Upper lobe of left lung (tissue), 6 donors: Measurements from ENCODE around the gene GABBR2. TPM values are rescaled to one million over a fixed set of nuclear protein-coding genes. Genes with fewer than 3 reads are reported as not detected.

Experiments
- ATAC-seq, 2 donors: fragments of 200-7000 bp; cut with Tn5 transposase; one replicate each; pipeline ENCODE4 v1.9.1; 2022; ENCODE audit warnings: mild to moderate bottlenecking in 2 of 2, moderate library complexity in 2 of 2; ENCODE audit not compliant: low FRiP score in 2 of 2
- DNase-seq, 2 donors: peaks; one replicate each; pipeline ENCODE4 v3.0.0-alpha.2; 2019 to 2020
- H3K27ac ChIP-seq, 4 donors: fragments of 200-600 bp; sonication (generic); one replicate each; pipeline ENCODE4 v1.5.1; 2016 to 2019
- H3K27me3 ChIP-seq, 4 donors: fragments of 200-600 bp; sonication (generic); one replicate each; pipeline ENCODE4 v1.5.1; 2017 to 2019
- H3K36me3 ChIP-seq, 4 donors: fragments of 200-600 bp; sonication (generic); one replicate each; pipeline ENCODE4 v1.5.1; 2016 to 2019
- H3K4me1 ChIP-seq, 4 donors: fragments of 200-600 bp; sonication (generic); one replicate each; pipeline ENCODE4 v1.5.1; 2018 to 2019
- H3K4me3 ChIP-seq, 4 donors: fragments of 200-600 bp; sonication (generic); one replicate each; pipeline ENCODE4 v1.5.1; 2017 to 2019; ENCODE audit warnings: mild to moderate bottlenecking in 2 of 4, moderate library complexity in 1 of 4
- H3K9me3 ChIP-seq, 4 donors: fragments of 200-600 bp; sonication (generic); one replicate each; pipeline ENCODE4 v1.5.1; 2018 to 2019
- EP300 ChIP-seq, 4 donors: sonication (generic); formaldehyde crosslinking; IDR thresholded peaks; one replicate each; pipeline ENCODE4 v1.5.1; 2017; ENCODE audit warnings: antibody characterized with exemption in 4 of 4, control low read depth in 2 of 4
- POLR2A ChIP-seq, 4 donors: fragments of 450-650 bp; IDR thresholded peaks; one replicate each; pipeline ENCODE4 v1.5.1; 2016 to 2017; ENCODE audit warnings: antibody characterized with exemption in 4 of 4, mild to moderate bottlenecking in 2 of 4
- POLR2AphosphoS5 ChIP-seq, 2 donors: sonication (generic); formaldehyde crosslinking; IDR thresholded peaks; one replicate each; pipeline ENCODE4 v1.5.1; 2017; ENCODE audit warnings: antibody characterized with exemption in 2 of 2
- WGBS, 2 donors: methylation state at CpG; one replicate each; pipeline ENCODE4 v1.1.5; 2017 to 2018; 5-methylcytosine and 5-hydroxymethylcytosine counted together
- total RNA-seq, 6 donors: library from RNA; depleted of rRNA in 4 of 6; stranded (reverse); fragments of >200 nt in 4 of 6; gene quantifications; one replicate each; pipeline versions ENCODE4 v1.1.0 to v1.2.1, GENCODE V29; 2016 to 2021
- TF ChIP-seq, protein P1 (sequence below), 6 experiments: fragments of 450-650 bp in 4 of 6; fragments of 200-600 bp in 2 of 6; sonication (generic) in 2 of 6; IDR thresholded peaks; one replicate each; pipeline ENCODE4 v1.5.1; 2016 to 2019; ENCODE audit warnings: antibody characterized with exemption in 6 of 6
- donor health status: DM: no; HTN: no; CAD: no; lungs with moderate emphysema.
- donor health status: DM: no; HTN: yes; CAD: no; lungs with severe emphysema.

The GABBR2 gene
- total RNA-seq, 6 donors from 2014 or later, result 0.15 to 1.00 (median 0.81) TPM; not detected in 1

DNA sequence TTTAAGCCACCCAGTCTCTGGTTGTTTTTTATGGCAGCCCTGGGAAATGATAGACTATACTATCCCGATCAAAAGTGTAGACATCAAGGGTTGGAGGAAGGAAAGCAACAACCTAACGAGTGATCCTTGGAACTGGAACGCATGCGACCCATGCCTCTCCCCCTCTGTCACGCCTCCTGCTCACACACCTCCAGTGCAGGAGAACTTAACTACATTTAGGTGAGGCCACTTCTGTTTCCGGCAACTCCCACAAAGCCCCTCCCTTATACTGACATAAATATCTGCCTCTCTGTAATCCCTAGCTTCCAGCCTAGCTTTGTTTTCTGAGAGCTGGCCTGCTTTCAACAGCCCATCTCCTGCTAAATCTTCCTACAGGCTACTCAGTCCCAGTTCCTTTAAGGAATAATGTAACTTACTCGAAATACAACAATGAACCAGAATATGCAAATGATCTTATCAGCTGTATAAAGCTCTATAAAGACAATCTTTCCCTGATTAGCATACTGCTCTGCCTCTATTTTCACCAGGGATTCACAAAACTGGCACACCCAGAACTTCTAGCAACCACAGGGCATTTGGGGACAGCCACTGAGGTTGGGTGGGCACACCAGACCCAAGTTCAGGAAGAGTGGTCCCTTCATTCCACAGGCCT is 73.9 kb downstream of the GABBR2 start:
- Histone ChIP-seq H3K27me3 (no peaks in the 10 kb centered on the region), H3K27ac (no peak overlapping the region), H3K4me3 (no peak overlapping the region), H3K4me1 (no peaks in the 10 kb centered on the region), H3K9me3 (no peaks in the 10 kb centered on the region), H3K36me3 (no peaks in the 10 kb centered on the region)
- ATAC-seq (no peak), DNase-seq (no peak)
- whole genome bisulfite sequencing, 2 donors, result 82 to 90% methylated on average over 7 of the region's 7 CpGs
- no peak for TF ChIP-seq POLR2AphosphoS5 (IDR thresholded peaks at IDR 0.05)
- TF ChIP-seq, protein P1, sequence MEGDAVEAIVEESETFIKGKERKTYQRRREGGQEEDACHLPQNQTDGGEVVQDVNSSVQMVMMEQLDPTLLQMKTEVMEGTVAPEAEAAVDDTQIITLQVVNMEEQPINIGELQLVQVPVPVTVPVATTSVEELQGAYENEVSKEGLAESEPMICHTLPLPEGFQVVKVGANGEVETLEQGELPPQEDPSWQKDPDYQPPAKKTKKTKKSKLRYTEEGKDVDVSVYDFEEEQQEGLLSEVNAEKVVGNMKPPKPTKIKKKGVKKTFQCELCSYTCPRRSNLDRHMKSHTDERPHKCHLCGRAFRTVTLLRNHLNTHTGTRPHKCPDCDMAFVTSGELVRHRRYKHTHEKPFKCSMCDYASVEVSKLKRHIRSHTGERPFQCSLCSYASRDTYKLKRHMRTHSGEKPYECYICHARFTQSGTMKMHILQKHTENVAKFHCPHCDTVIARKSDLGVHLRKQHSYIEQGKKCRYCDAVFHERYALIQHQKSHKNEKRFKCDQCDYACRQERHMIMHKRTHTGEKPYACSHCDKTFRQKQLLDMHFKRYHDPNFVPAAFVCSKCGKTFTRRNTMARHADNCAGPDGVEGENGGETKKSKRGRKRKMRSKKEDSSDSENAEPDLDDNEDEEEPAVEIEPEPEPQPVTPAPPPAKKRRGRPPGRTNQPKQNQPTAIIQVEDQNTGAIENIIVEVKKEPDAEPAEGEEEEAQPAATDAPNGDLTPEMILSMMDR (IDR thresholded peaks at IDR 0.05), result no peak
- no peak for TF ChIP-seq EP300 (IDR thresholded peaks at IDR 0.05)
- TF ChIP-seq POLR2A (IDR thresholded peaks at IDR 0.05), result no peak

DNA sequence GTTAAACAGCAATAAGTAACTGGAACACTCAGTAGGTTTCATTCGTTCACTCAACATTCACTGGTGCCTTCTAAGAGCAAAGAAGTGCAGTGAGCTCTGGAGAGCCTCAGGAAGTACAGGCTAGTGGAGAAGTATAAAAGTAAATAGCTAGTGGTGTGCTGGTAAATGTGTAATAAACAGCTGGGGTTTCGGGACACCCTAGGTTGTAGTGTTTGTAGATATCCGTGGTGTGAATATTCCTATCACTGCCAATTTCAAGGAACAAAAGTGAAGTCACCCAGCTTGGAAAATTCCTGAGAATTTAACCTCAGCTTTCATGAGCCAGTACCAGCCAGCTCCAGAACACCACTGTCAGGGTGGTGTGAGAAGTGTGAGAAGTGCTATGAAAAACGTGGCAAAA is 75.9 kb downstream of the GABBR2 start:
- 76 to 80% methylated on average over 4 of the region's 4 CpGs for WGBS, 2 donors

DNA sequence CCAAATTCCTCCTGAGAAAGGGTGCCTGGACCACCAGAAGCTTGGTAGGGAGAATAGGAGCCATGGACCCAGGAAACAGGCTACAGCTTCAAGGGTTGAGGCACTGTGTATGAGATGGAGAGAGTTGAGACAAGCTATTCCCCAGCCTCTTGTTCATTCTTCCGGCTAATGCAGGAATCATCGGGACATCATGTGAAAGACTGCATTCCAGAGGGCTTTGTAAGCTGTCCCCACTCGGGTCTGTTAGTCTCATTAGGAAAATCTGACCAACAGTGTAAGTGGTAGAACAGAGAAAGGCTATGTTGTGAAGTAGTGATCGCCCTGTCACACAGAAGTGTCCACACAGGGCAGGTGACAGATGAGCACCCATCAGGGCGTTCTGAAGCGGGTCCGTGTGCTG is 81.4 kb downstream of the GABBR2 start:
- 78 to 85% methylated on average over 6 to 7 of the region's 7 CpGs for WGBS, 2 donors
- no peak overlapping the region for H3K4me3 ChIP-seq
- TF ChIP-seq, protein P1 (IDR thresholded peaks at IDR 0.05), result no peak
- TF ChIP-seq POLR2A (IDR thresholded peaks at IDR 0.05) (no peak), EP300 (IDR thresholded peaks at IDR 0.05) (no peak), POLR2AphosphoS5 (IDR thresholded peaks at IDR 0.05) (no peak)
- H3K27me3 ChIP-seq, result no peaks in the 10 kb centered on the region
- H3K27ac ChIP-seq, result no peak overlapping the region
- H3K36me3 ChIP-seq, result no peaks in the 10 kb centered on the region
- H3K9me3 ChIP-seq, result no peaks in the 10 kb centered on the region
- ATAC-seq, result no peak
- no peak for DNase-seq
- no peaks in the 10 kb centered on the region for H3K4me1 ChIP-seq

More for the DNA sequence above, 75.9 kb downstream of the GABBR2 start:
- ATAC-seq (no peak), DNase-seq (no peak)
- no peaks in the 10 kb centered on the region for H3K36me3 ChIP-seq
- no peak for TF ChIP-seq EP300 (IDR thresholded peaks at IDR 0.05)
- no peak for TF ChIP-seq POLR2A (IDR thresholded peaks at IDR 0.05)
- TF ChIP-seq, protein P1 (IDR thresholded peaks at IDR 0.05), result no peak
- TF ChIP-seq POLR2AphosphoS5 (IDR thresholded peaks at IDR 0.05), result no peak
- no peak overlapping the region for H3K4me3 ChIP-seq
- no peak overlapping the region for H3K27ac ChIP-seq
- H3K9me3 ChIP-seq, result no peaks in the 10 kb centered on the region
- no peaks in the 10 kb centered on the region for H3K4me1 ChIP-seq
- H3K27me3 ChIP-seq, result no peaks in the 10 kb centered on the region

DNA sequence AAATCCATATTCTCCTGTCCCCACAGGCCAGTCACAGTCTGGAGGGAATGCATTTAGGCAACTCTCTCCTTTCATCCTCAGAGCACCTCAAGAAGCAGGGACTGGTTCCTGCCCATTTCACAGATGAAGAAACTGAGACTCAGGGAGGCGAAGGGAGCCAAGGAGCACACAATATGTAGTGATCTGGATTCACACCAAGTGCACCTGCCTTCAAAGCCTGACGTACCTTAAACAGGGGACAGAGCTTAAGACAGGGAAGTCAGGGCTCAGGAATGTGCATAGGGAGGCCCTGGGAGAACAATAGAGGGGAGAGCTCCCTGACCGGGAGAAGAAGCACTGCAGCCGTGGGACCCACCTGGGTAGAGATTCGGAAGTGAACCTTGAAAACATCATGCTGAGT is 83.0 kb downstream of the GABBR2 start:
- no peak for TF ChIP-seq POLR2AphosphoS5 (IDR thresholded peaks at IDR 0.05)
- TF ChIP-seq EP300 (IDR thresholded peaks at IDR 0.05), result no peak
- TF ChIP-seq POLR2A (IDR thresholded peaks at IDR 0.05), result no peak
- H3K36me3 ChIP-seq, result no peaks in the 10 kb centered on the region
- no peak overlapping the region for H3K4me3 ChIP-seq
- 76 to 79% methylated on average over 5 of the region's 5 CpGs for WGBS, 2 donors
- no peak overlapping the region for H3K27ac ChIP-seq
- ATAC-seq (no peak), DNase-seq (no peak)
- H3K4me1 ChIP-seq, result no peaks in the 10 kb centered on the region
- H3K27me3 ChIP-seq, result no peaks in the 10 kb centered on the region
- no peaks in the 10 kb centered on the region for H3K9me3 ChIP-seq

DNA sequence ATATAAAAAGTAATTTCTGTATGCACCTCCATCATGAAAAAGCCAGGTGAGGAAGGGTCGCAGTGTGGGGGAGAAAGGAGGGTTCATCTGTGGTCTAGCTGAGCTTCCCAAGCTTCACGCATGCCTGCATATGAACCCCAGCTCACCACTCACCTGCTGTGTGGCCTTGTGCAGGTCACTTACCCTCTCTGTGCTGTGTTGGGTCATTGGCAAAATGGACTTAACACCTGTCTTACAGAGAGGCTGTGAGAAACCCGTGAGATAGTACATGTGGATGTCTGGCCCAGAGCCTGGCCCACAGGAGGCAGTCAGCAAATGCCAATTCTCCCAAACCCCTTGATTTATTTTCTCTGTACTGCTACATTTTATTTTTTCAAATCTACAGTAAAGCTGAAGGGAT is 88.9 kb downstream of the GABBR2 start:
- DNase-seq (no peak), ATAC-seq (no peak)
- no peaks in the 10 kb centered on the region for H3K36me3 ChIP-seq
- 90 to 94% methylated on average over 3 of the region's 3 CpGs for WGBS, 2 donors
- H3K4me3 ChIP-seq, result no peak overlapping the region
- no peaks in the 10 kb centered on the region for H3K4me1 ChIP-seq
- TF ChIP-seq, protein P1 (IDR thresholded peaks at IDR 0.05), result no peak
- no peak for TF ChIP-seq POLR2A (IDR thresholded peaks at IDR 0.05)
- no peak for TF ChIP-seq POLR2AphosphoS5 (IDR thresholded peaks at IDR 0.05)
- TF ChIP-seq EP300 (IDR thresholded peaks at IDR 0.05), result no peak
- no peak overlapping the region for H3K27ac ChIP-seq
- H3K27me3 ChIP-seq, result no peaks in the 10 kb centered on the region
- H3K9me3 ChIP-seq, result no peaks in the 10 kb centered on the region
